ENCODE measurements around the gene CCNE1. TPM values are rescaled to one million over a fixed set of nuclear protein-coding genes. Genes with fewer than 3 reads are reported as not detected.

Gene CCNE1
- total RNA-seq, 1 experiment from 2014 or later: 26.4 TPM

GRCh38 chr19:29843180-29844051 is 31.6 kb downstream of the CCNE1 start:
- H3K27ac ChIP-seq (ENCODE audit: low read length): no peak overlapping the region
- no peaks in the 10 kb centered on the region for H3K27me3 ChIP-seq (ENCODE audit: control insufficient read depth, insufficient read depth, low read length)
- intact Hi-C loops (cut with micrococcal nuclease; ENCODE audit: unreplicated experiment): no loop called here
- H3K4me1 ChIP-seq (ENCODE audit: control insufficient read depth, insufficient read depth, low read length): peaks cover 20% of the 10 kb centered on the region
- ChIA-PET POLR2A (no interaction called here), CTCF (interaction anchor here (0.6 to 0.9 kb wide), 2 partner anchors 29 to 229 kb away, joined by 3 to 4 read pairs; no protein-coding TSS in a partner anchor)
- H3K36me3 ChIP-seq (ENCODE audit: control insufficient read depth, insufficient read depth, low read length): no peaks in the 10 kb centered on the region
- TF ChIP-seq REST (IDR thresholded peaks at IDR 0.05; ENCODE audit: insufficient read depth in 1 of 2, low read depth in 2 of 2, low read length in 1 of 2): no peak
- TF ChIP-seq SIN3A (IDR thresholded peaks at IDR 0.05; ENCODE audit: borderline replicate concordance, insufficient read depth, low read depth, low read length): no peak
- no peak for TF ChIP-seq POLR2AphosphoS5 (IDR thresholded peaks at IDR 0.05; ENCODE audit: low read depth, low read length)
- TF ChIP-seq CTCF (IDR thresholded peaks at IDR 0.05): no peak
- TF ChIP-seq TCF7L2 (IDR thresholded peaks at IDR 0.05; ENCODE audit: low read depth, low read length): no peak
- in situ Hi-C loops (cut with HindIII; ENCODE audit: low pct_unique_long_range_greater_than_20kb, low sequenced_read_pairs): no loop called here
- ATAC-seq: no peak
- BruUV-seq (replicated peaks): no TSS peak
- no peak for DNase-seq (ENCODE audit: low read depth, low spot score)
- no peaks in the 10 kb centered on the region for H3K9me3 ChIP-seq (ENCODE audit: control insufficient read depth, insufficient read depth, low read depth, low read length)
- H3K4me3 ChIP-seq (ENCODE audit: low read depth in 2 of 2, low read length in 2 of 2): peak overlapping the region; percentile 52 to 79

- peak; percentile 57 for DNase-seq (ENCODE audit: low read depth, low spot score)
- intact Hi-C loops (cut with micrococcal nuclease; ENCODE audit: unreplicated experiment): no loop called here
- H3K4me1 ChIP-seq (ENCODE audit: control insufficient read depth, insufficient read depth, low read length): peaks cover 20% of the 10 kb centered on the region
- H3K36me3 ChIP-seq (ENCODE audit: control insufficient read depth, insufficient read depth, low read length): no peaks in the 10 kb centered on the region
- ChIA-PET POLR2A (interaction anchor here (0.6 to 0.7 kb wide), 2 partner anchors 31 to 1462 kb away, joined by 3 to 6 read pairs; no protein-coding TSS in a partner anchor), CTCF (interaction anchor here (0.5 to 0.9 kb wide), 8 partner anchors 13 to 139 kb away, joined by 3 to 7 read pairs (median 4); no protein-coding TSS in a partner anchor)
- no peaks in the 10 kb centered on the region for H3K9me3 ChIP-seq (ENCODE audit: control insufficient read depth, insufficient read depth, low read depth, low read length)
- TF ChIP-seq REST (IDR thresholded peaks at IDR 0.05; ENCODE audit: insufficient read depth in 1 of 2, low read depth in 2 of 2, low read length in 1 of 2) (no peak), SIN3A (IDR thresholded peaks at IDR 0.05; ENCODE audit: borderline replicate concordance, insufficient read depth, low read depth, low read length) (peak; percentile 79; the same call in 1 of the 2 replicates), CTCF (IDR thresholded peaks at IDR 0.05) (no peak), POLR2AphosphoS5 (IDR thresholded peaks at IDR 0.05; ENCODE audit: low read depth, low read length) (0 out of 2 replicates have a peak, but pooled peaks have one; percentile 38), TCF7L2 (IDR thresholded peaks at IDR 0.05; ENCODE audit: low read depth, low read length) (peak; percentile 87)
- in situ Hi-C loops (cut with HindIII; ENCODE audit: low pct_unique_long_range_greater_than_20kb, low sequenced_read_pairs): no loop called here
- BruUV-seq (replicated peaks): no TSS peak
- ATAC-seq: peak; percentile 90
- H3K4me3 ChIP-seq (ENCODE audit: low read depth in 2 of 2, low read length in 2 of 2): peak overlapping the region; percentile 79 to 97
- H3K27me3 ChIP-seq (ENCODE audit: control insufficient read depth, insufficient read depth, low read length): no peaks in the 10 kb centered on the region
- H3K27ac ChIP-seq (ENCODE audit: low read length): peak overlapping the region; percentile 83
Observed at GRCh38 chr19:29844891-29845573, 33.2 kb downstream of the CCNE1 start.
